ENCODE measurements around the gene SNX11. TPM values are rescaled to one million over a fixed set of nuclear protein-coding genes. Genes with fewer than 3 reads are reported as not detected.
A peak's percentile ranks its signal among the peaks of the same experiment; 100 is the strongest.

SNX11 gene, protein sequence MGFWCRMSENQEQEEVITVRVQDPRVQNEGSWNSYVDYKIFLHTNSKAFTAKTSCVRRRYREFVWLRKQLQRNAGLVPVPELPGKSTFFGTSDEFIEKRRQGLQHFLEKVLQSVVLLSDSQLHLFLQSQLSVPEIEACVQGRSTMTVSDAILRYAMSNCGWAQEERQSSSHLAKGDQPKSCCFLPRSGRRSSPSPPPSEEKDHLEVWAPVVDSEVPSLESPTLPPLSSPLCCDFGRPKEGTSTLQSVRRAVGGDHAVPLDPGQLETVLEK
- total RNA-seq, result 10 to 100 TPM in 1 of 6 donors, 1 to 10 TPM in 5; 5.4 to 13.6 (median 8.5) TPM
- 1 to 10 TPM; 6.5 to 7.7 TPM for polyA plus RNA-seq

DNA sequence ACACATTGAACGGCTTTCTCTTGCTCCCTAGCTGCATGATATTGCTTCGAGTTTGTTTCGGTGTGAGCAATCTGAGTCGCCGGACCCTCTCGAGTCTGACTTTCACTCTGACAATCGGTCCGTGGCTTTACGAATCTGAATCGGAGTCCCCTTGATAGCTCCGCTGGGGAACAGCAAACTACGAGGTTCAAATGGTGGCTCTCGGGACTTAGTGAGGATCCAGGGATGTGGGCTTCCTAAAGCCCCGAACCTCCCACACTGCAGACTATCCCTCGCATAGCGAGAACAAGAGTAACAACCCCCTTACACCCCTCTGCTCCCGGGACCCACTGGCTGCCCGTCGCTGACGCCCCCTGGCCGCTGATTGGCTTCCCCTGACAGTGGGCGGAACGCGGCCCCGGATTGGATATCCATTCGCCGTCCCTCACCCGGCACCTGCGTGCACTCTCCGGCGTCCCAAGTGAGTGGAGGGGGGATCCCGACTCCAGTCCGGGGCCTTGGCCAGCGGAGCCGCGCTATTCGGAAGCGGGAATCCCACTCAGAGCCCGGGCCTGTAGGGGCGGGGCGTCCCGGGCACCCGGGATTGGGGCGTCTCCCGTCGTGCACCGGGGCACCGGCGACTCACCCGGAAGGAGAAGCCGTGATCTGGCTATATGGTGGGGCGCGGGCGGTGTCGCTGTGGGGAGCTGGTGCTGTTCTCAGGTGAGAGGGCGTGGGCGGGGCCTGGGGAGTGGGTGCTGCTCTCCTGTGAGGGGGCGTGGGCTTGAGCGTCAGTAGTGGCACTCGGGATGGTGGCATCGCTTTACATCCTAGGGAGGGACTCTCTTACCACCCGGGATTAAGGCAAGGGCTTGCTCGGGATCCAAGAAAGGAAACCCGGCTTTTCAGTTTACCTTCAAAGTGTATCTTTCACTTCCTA lies at the start of gene SNX11:
Gene SNX11 (plus strand): TSS at position 630 of the 919 bp plus-strand sequence. CDS start 4,278 bp downstream, outside the sequence.
- TF ChIP-seq, protein P1, sequence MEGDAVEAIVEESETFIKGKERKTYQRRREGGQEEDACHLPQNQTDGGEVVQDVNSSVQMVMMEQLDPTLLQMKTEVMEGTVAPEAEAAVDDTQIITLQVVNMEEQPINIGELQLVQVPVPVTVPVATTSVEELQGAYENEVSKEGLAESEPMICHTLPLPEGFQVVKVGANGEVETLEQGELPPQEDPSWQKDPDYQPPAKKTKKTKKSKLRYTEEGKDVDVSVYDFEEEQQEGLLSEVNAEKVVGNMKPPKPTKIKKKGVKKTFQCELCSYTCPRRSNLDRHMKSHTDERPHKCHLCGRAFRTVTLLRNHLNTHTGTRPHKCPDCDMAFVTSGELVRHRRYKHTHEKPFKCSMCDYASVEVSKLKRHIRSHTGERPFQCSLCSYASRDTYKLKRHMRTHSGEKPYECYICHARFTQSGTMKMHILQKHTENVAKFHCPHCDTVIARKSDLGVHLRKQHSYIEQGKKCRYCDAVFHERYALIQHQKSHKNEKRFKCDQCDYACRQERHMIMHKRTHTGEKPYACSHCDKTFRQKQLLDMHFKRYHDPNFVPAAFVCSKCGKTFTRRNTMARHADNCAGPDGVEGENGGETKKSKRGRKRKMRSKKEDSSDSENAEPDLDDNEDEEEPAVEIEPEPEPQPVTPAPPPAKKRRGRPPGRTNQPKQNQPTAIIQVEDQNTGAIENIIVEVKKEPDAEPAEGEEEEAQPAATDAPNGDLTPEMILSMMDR (IDR thresholded peaks at IDR 0.05), result no peak
- intact Hi-C loops (cut with DNase I), result no loop called here
- peak within 1 kb of the TSS; percentile 41 to 64 (median 54) for H3K4me3 ChIP-seq
- H3K36me3 ChIP-seq, result no peaks in the 10 kb centered on the region
- no peaks in the 10 kb centered on the region for H3K27me3 ChIP-seq
- H3K9me3 ChIP-seq, result no peaks in the 10 kb centered on the region
- ATAC-seq, result peak; percentile 96 to 97 (median 96)
- peaks cover 0 to 24% (median 6%) of the 10 kb centered on the region in 3 donors for H3K4me1 ChIP-seq
- peak; percentile 89 to 96 (median 92) for DNase-seq
- WGBS, 2 donors, result 0 to 1% methylated on average over 62 to 64 of the region's 64 CpGs
- no peak for FAIRE-seq
- H3K27ac ChIP-seq, result peak within 1 kb of the TSS; percentile 60 to 96 (median 78)

GRCh38 chr17:48058393-48059124 lies 49.0 kb upstream of the SNX11 start:
- peaks cover 0 to 44% (median 33%) of the 10 kb centered on the region in 3 donors for H3K36me3 ChIP-seq
- H3K9me3 ChIP-seq, result no peaks in the 10 kb centered on the region
- ATAC-seq (no peak), DNase-seq (no peak), FAIRE-seq (no peak)
- H3K27ac ChIP-seq, result no peak overlapping the region
- TF ChIP-seq, protein P1 (IDR thresholded peaks at IDR 0.05), result no peak
- H3K4me3 ChIP-seq, result no peak overlapping the region
- H3K4me1 ChIP-seq, result peaks cover 0 to 13% (median 6%) of the 10 kb centered on the region in 3 donors
- intact Hi-C loops (cut with DNase I), result no loop called here
- H3K27me3 ChIP-seq, result no peaks in the 10 kb centered on the region
- WGBS, 2 donors, result 79 to 83% methylated on average over 11 of the region's 11 CpGs

DNA sequence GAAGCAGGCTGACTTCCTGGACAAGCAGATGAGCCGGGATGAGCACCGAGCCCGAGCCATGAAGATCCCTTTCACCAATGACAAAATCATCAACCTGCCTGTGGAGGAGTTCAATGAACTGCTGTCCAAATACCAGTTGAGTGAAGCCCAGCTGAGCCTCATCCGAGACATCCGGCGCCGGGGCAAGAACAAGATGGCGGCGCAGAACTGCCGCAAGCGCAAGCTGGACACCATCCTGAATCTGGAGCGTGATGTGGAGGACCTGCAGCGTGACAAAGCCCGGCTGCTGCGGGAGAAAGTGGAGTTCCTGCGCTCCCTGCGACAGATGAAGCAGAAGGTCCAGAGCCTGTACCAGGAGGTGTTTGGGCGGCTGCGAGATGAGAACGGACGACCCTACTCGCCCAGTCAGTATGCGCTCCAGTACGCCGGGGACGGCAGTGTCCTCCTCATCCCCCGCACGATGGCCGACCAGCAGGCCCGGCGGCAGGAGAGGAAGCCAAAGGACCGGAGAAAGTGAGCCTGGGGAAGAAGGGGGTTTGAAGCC lies 48.4 kb upstream of the SNX11 start:
- no peaks in the 10 kb centered on the region for H3K27me3 ChIP-seq
- DNase-seq (no peak), FAIRE-seq (no peak), ATAC-seq (no peak)
- TF ChIP-seq, protein P1 (IDR thresholded peaks at IDR 0.05), result no peak
- no peak overlapping the region for H3K27ac ChIP-seq
- no peak overlapping the region for H3K4me3 ChIP-seq
- intact Hi-C loops (cut with DNase I), result no loop called here
- 95 to 96% methylated on average over 31 to 32 of the region's 32 CpGs for WGBS, 2 donors
- peaks cover 0 to 44% (median 33%) of the 10 kb centered on the region in 3 donors for H3K36me3 ChIP-seq
- H3K4me1 ChIP-seq, result peaks cover 0 to 6% (median 0%) of the 10 kb centered on the region in 3 donors
- H3K9me3 ChIP-seq, result no peaks in the 10 kb centered on the region

DNA sequence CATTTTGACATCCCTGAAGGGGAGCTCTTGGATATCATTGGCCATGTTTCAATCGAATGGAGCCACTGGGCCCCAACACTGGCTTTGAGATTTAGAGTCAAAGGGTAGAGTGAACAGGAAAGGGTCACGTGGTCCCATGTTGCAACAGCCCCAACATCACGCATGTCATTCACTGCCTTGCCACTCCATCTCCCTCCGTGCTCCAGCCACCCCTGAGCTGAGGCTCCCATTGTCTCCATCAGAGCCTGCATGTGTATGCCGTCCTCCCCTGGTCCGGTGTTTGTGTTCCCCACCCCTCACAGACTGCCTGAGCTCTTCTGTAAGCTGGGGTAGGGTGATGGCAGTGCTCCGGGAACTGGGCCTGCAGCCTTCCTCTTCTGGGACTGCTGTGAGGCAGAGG lies 47.3 kb upstream of the SNX11 start:
- Histone ChIP-seq H3K4me1 (no peaks in the 10 kb centered on the region), H3K27me3 (no peaks in the 10 kb centered on the region), H3K27ac (no peak overlapping the region), H3K9me3 (no peaks in the 10 kb centered on the region), H3K36me3 (peaks cover 0 to 44% (median 33%) of the 10 kb centered on the region in 3 donors), H3K4me3 (no peak overlapping the region)
- 77 to 80% methylated on average over 7 of the region's 7 CpGs for WGBS, 2 donors
- ATAC-seq, result no peak
- no peak for FAIRE-seq
- intact Hi-C loops (cut with DNase I), result no loop called here
- no peak for DNase-seq
- TF ChIP-seq, protein P1 (IDR thresholded peaks at IDR 0.05), result no peak

Measured in pancreas (tissue), 10 donors.